ENCODE measurements around the gene CIDEA. TPM values are rescaled to one million over a fixed set of nuclear protein-coding genes. Genes with fewer than 3 reads are reported as not detected.
A peak's percentile ranks its signal among the peaks of the same experiment; 100 is the strongest.

Gene CIDEA
- polyA plus RNA-seq, 1 experiment = 0.17 TPM

- DNase-seq (ENCODE audit: low read depth, low spot score) = no peak
- TF ChIP-seq CTCF (IDR thresholded peaks at IDR 0.05; ENCODE audit: low read depth, low read length) = no peak
- Histone ChIP-seq H3K4me3 (ENCODE audit: low read depth, low read length) (no peak overlapping the region), H3K27ac (ENCODE audit: low read depth, low read length) (peak overlapping the region; percentile 34), H3K9me3 (ENCODE audit: control insufficient read depth, insufficient read depth, low read length) (peaks cover 8% of the 10 kb centered on the region), H3K27me3 (ENCODE audit: control insufficient read depth, insufficient read depth, low read length) (no peaks in the 10 kb centered on the region)
- ChIA-PET CTCF (interaction anchor here (1.0 to 4.4 kb wide), 3 partner anchors 12 to 79 kb away, joined by 3 to 37 read pairs (median 4); no protein-coding TSS in a partner anchor), POLR2A (interaction anchor here (1.0 kb wide), 1 partner anchor 9 kb away, joined by 3 read pairs; no protein-coding TSS in a partner anchor)
These were observed 61.8 kb downstream of the CIDEA start for GRCh38 chr18:12315911-12316310.

DNA sequence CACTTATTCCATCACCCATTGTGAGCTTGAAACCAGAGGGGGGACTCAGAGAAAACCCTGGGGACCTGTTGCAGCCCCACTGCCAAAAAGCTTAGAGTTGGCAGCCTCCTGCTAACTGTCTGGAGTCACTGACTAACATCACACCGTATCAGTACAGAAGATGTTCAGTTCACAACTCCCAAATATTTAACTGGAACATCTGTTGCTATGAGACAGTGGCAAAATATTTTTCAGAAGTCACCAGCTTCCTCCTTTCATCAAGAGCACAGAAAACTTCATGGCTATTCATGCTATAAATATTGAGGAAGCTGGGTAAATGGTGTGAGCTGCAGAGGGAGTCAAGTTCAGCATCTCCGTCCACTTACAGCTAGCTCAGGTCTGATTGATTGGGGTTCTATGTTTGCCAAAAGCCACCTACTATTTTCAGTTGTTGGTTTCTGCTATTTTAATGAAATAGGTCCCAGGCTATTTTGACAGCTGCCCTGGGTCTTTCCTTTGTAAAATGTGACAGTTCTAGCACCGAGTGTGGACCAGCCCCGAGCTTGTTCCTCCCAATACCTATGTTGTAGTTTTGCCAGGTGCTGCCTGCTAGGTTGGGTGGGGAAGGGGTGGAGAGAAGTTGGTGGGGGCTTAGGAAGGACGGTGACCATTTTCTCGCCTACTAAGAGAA is 63.6 kb downstream of the CIDEA start:
- ChIA-PET POLR2A (interaction anchor here (0.7 to 3.2 kb wide), 6 partner anchors 9 to 337 kb away, joined by 4 to 15 read pairs (median 6); no protein-coding TSS in a partner anchor), CTCF (interaction anchor here (0.8 to 4.4 kb wide), 3 partner anchors 10 to 79 kb away, joined by 3 to 37 read pairs (median 5); no protein-coding TSS in a partner anchor)
- no peaks in the 10 kb centered on the region for H3K9me3 ChIP-seq (ENCODE audit: control insufficient read depth, insufficient read depth, low read length)
- no peak overlapping the region for H3K4me3 ChIP-seq (ENCODE audit: low read depth, low read length)
- DNase-seq (ENCODE audit: low read depth, low spot score) = no peak
- TF ChIP-seq CTCF (IDR thresholded peaks at IDR 0.05; ENCODE audit: low read depth, low read length) = no peak
- H3K27ac ChIP-seq (ENCODE audit: low read depth, low read length) = no peak overlapping the region
- H3K27me3 ChIP-seq (ENCODE audit: control insufficient read depth, insufficient read depth, low read length) = no peaks in the 10 kb centered on the region

DNA sequence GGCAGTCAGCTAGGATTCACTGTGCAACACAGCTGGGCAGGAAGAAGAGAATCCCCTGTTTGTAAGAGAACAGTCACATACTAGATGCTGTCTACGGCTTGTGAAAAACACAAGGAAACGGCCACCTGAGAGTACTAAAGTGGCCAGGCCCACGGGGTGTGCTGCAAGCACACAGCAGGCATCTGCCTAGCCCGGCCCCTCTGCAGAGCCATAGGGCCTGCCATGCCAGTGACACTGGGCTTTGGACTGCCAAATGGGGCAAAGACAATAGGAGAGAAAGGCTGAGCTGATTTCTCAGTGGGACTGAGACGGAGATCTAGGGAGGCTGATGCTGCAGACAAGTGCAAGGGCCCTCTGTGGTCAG is 64.2 kb downstream of the CIDEA start:
- Histone ChIP-seq H3K27me3 (ENCODE audit: control insufficient read depth, insufficient read depth, low read length) (no peaks in the 10 kb centered on the region), H3K27ac (ENCODE audit: low read depth, low read length) (no peak overlapping the region), H3K4me3 (ENCODE audit: low read depth, low read length) (no peak overlapping the region), H3K9me3 (ENCODE audit: control insufficient read depth, insufficient read depth, low read length) (no peaks in the 10 kb centered on the region)
- no peak for DNase-seq (ENCODE audit: low read depth, low spot score)
- CTCF ChIA-PET = interaction anchor here (1.4 to 4.4 kb wide), 2 partner anchors 9 to 46 kb away, joined by 5 to 37 read pairs; no protein-coding TSS in a partner anchor
- POLR2A ChIA-PET = interaction anchor here (0.6 to 3.2 kb wide), 7 partner anchors 9 to 338 kb away, joined by 3 to 15 read pairs (median 7); partner anchors contain the start of gene AFG3L2
- TF ChIP-seq CTCF (IDR thresholded peaks at IDR 0.05; ENCODE audit: low read depth, low read length) = no peak

DNA sequence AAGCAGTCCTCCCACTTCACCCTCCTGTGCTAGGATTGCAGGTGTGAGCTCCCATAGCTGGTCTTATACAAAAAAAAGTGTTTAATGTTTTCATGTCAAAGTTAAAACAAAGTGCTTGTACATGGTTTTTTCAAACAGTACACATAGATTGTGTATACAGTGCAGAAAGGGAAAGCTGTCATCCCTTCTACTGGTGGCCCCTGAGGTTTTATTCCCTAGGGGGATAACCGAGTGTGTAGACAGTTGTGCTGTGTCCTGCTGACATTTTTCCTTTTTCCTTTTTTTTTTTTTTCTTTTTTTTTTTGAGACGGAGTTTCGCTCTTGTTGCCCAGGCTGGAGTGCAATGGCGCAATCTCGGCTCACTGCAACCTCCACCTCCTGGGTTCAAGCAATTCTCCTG is 64.7 kb downstream of the CIDEA start:
- Histone ChIP-seq H3K4me3 (ENCODE audit: low read depth, low read length) (no peak overlapping the region), H3K27ac (ENCODE audit: low read depth, low read length) (no peak overlapping the region), H3K9me3 (ENCODE audit: control insufficient read depth, insufficient read depth, low read length) (no peaks in the 10 kb centered on the region), H3K27me3 (ENCODE audit: control insufficient read depth, insufficient read depth, low read length) (no peaks in the 10 kb centered on the region)
- POLR2A ChIA-PET = interaction anchor here (0.6 to 3.2 kb wide), 8 partner anchors 10 to 683 kb away, joined by 3 to 15 read pairs (median 4); partner anchors contain the start of gene AFG3L2
- no peak for DNase-seq (ENCODE audit: low read depth, low spot score)
- CTCF ChIA-PET = interaction anchor here (4.4 kb wide), 1 partner anchor 9 kb away, joined by 37 read pairs; no protein-coding TSS in a partner anchor
- no peak for TF ChIP-seq CTCF (IDR thresholded peaks at IDR 0.05; ENCODE audit: low read depth, low read length)

GRCh38 chr18:12321333-12321732 is 67.2 kb downstream of the CIDEA start:
- POLR2A ChIA-PET = no interaction called here
- no peak for DNase-seq (ENCODE audit: low read depth, low spot score)
- no peaks in the 10 kb centered on the region for H3K27me3 ChIP-seq (ENCODE audit: control insufficient read depth, insufficient read depth, low read length)
- no peak overlapping the region for H3K4me3 ChIP-seq (ENCODE audit: low read depth, low read length)
- CTCF ChIA-PET = no interaction called here
- H3K9me3 ChIP-seq (ENCODE audit: control insufficient read depth, insufficient read depth, low read length) = peaks cover 11% of the 10 kb centered on the region
- no peak for TF ChIP-seq CTCF (IDR thresholded peaks at IDR 0.05; ENCODE audit: low read depth, low read length)
- H3K27ac ChIP-seq (ENCODE audit: low read depth, low read length) = no peak overlapping the region
